Measurements from ENCODE around the gene HPD. TPM values are rescaled to one million over a fixed set of nuclear protein-coding genes. Genes with fewer than 3 reads are reported as not detected.

Gene HPD
- total RNA-seq, 6 experiments from 2014 or later: 0.14 to 0.25 (median 0.21) TPM; not detected in 2

DNA sequence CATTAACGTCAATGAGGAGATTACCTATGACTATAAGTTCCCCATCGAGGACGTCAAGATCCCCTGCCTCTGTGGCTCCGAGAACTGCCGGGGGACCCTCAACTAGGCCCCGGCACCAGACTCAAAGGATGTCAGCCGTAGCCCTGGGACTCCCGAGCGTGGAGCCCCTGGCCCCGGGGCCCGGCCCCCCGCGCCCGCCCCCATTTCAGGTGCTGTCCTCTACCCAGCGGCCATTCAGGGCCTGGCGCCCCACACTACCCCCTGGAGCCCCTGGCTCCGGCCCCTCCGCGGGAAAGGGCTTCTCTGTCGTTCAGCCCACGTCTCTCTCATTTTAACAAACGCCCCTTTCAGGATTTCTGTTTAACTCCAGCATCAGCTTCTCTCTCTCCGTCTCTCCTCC, 28.5 kb downstream of the HPD start:
- Mint-ChIP-seq H3K27ac (peak overlapping the region; percentile 61; the same call in 1 of the 2 replicates), H3K27me3 (ENCODE audit: insufficient read depth) (peaks cover 9% of the 10 kb centered on the region), H3K36me3 (ENCODE audit: low read depth) (peaks cover 38% of the 10 kb centered on the region), H3K9me3 (no peaks in the 10 kb centered on the region), H3K4me1 (ENCODE audit: low read depth) (no peaks in the 10 kb centered on the region), H3K4me3 (no peak overlapping the region)
- no peak for DNase-seq
- TF ChIP-seq, protein P1, sequence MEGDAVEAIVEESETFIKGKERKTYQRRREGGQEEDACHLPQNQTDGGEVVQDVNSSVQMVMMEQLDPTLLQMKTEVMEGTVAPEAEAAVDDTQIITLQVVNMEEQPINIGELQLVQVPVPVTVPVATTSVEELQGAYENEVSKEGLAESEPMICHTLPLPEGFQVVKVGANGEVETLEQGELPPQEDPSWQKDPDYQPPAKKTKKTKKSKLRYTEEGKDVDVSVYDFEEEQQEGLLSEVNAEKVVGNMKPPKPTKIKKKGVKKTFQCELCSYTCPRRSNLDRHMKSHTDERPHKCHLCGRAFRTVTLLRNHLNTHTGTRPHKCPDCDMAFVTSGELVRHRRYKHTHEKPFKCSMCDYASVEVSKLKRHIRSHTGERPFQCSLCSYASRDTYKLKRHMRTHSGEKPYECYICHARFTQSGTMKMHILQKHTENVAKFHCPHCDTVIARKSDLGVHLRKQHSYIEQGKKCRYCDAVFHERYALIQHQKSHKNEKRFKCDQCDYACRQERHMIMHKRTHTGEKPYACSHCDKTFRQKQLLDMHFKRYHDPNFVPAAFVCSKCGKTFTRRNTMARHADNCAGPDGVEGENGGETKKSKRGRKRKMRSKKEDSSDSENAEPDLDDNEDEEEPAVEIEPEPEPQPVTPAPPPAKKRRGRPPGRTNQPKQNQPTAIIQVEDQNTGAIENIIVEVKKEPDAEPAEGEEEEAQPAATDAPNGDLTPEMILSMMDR (IDR thresholded peaks at IDR 0.05): no peak

DNA sequence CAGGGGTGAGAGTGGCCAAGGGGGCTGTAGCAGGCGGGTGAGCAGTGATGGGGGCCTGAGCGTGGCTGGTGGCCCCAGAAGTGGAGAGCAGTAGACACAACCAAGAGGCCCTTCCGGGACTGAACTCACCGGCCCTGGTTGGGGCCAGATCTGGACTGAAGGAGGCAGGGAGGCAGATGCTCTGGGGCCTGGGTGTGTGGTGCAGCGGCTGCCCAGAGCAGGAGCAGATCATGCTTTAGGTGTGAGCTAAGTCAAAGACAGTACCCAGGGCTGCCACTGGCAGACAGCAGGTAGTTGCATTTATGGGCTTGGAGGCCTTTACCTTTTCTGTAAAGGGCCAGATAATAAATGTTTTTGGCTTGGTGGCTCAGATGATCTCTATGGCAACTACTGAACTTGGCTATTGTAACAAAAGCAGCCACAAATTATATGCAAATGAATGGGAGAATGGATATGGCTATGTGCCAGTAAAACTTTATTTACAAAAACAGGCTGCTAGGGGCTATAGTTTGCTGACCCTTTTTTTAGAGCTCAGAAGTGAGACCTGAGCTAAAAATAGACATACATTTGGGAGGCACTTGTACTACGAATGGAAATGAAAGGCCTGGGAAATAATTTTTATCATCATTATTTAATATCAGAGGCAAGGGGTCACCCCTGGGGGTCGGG, 29.3 kb downstream of the HPD start:
- Mint-ChIP-seq H3K9me3 (no peaks in the 10 kb centered on the region), H3K4me1 (ENCODE audit: low read depth) (no peaks in the 10 kb centered on the region), H3K27me3 (ENCODE audit: insufficient read depth) (peaks cover 9% of the 10 kb centered on the region), H3K4me3 (no peak overlapping the region), H3K36me3 (ENCODE audit: low read depth) (peaks cover 38% of the 10 kb centered on the region), H3K27ac (no peak overlapping the region)
- DNase-seq: no peak
- TF ChIP-seq, protein P1 (IDR thresholded peaks at IDR 0.05): no peak

DNA sequence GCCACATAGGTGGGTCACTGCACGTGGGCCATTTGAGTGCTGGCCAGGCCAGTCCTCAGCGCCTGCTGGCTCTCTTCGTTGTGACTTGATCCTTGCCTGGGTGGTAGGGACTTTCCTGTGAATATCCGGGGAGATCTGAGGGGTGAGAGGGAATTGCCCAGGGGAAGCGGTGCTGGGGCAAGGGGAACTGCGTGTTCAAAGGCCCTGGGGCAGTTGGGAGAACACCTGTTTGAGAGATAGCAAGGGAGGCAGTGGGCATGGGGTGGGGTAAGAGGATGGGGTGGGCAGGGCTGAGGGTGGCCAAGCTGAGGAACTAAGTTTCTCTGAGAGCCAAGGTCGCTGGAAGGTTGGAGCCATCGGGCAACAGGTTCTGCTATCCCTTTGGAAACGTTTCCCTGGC, 29.8 kb downstream of the HPD start:
- TF ChIP-seq, protein P1 (IDR thresholded peaks at IDR 0.05): no peak
- H3K27ac Mint-ChIP-seq: peak overlapping the region; percentile 34
- no peaks in the 10 kb centered on the region for H3K4me1 Mint-ChIP-seq (ENCODE audit: low read depth)
- H3K36me3 Mint-ChIP-seq (ENCODE audit: low read depth): peaks cover 38% of the 10 kb centered on the region
- H3K9me3 Mint-ChIP-seq: no peaks in the 10 kb centered on the region
- DNase-seq: no peak
- H3K27me3 Mint-ChIP-seq (ENCODE audit: insufficient read depth): peaks cover 9% of the 10 kb centered on the region
- H3K4me3 Mint-ChIP-seq: no peak overlapping the region

GRCh38 chr12:121828306-121828705, 30.4 kb downstream of the HPD start:
- no peaks in the 10 kb centered on the region for H3K4me1 Mint-ChIP-seq (ENCODE audit: low read depth)
- DNase-seq: no peak
- no peak overlapping the region for H3K4me3 Mint-ChIP-seq
- peaks cover 38% of the 10 kb centered on the region for H3K36me3 Mint-ChIP-seq (ENCODE audit: low read depth)
- H3K27me3 Mint-ChIP-seq (ENCODE audit: insufficient read depth): peaks cover 9% of the 10 kb centered on the region
- TF ChIP-seq, protein P1 (IDR thresholded peaks at IDR 0.05): no peak
- peak overlapping the region; percentile 34; the same call in 1 of the 2 replicates for H3K27ac Mint-ChIP-seq
- no peaks in the 10 kb centered on the region for H3K9me3 Mint-ChIP-seq

GRCh38 chr12:121827351-121828099, 31.1 kb downstream of the HPD start:
- no peak overlapping the region for H3K4me3 Mint-ChIP-seq
- no peak overlapping the region for H3K27ac Mint-ChIP-seq
- DNase-seq: no peak
- no peaks in the 10 kb centered on the region for H3K4me1 Mint-ChIP-seq (ENCODE audit: low read depth)
- TF ChIP-seq, protein P1 (IDR thresholded peaks at IDR 0.05): no peak
- peaks cover 36% of the 10 kb centered on the region for H3K36me3 Mint-ChIP-seq (ENCODE audit: low read depth)
- no peaks in the 10 kb centered on the region for H3K9me3 Mint-ChIP-seq
- peaks cover 9% of the 10 kb centered on the region for H3K27me3 Mint-ChIP-seq (ENCODE audit: insufficient read depth)
